Esophagus squamous epithelium (tissue), 4 donors: ENCODE data around the gene TP53I13.

Experiments used
- POLR2A ChIP-seq, 4 donors: fragments of 450-650 bp; IDR thresholded peaks; one replicate each; pipeline ENCODE4 v1.6.1; 2017; ENCODE audit warnings: antibody characterized with exemption in 4 of 4, mild to moderate bottlenecking in 4 of 4, moderate library complexity in 3 of 4
- TF ChIP-seq, protein P1 (sequence below), 6 experiments: fragments of 450-650 bp in 4 of 6; fragments of 200-600 bp in 2 of 6; sonication (generic) in 2 of 6; IDR thresholded peaks; one replicate each; pipeline ENCODE4 v1.5.1; 2016 to 2019; ENCODE audit warnings: antibody characterized with exemption in 6 of 6, mild to moderate bottlenecking in 4 of 6, moderate library complexity in 4 of 6

DNA sequence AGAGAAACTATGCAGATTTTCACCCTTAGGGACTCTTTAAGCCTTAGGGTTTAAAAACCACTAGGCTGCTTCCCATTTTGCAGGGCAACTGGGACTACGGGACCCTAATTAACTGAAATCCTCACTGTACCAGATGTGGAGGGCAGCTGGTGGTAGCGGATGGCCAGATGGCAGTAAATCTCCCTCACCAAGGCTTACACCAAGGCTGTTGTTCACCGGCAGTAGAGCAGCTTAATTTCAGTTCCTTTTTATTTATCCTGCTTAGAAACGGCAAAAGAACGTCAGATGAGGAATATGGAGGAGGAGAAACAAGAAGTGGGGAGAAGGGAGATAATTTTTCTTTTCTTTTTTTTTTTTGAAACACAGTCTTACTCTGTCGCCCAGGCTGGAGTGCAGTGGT, 8.2 kb upstream of the TP53I13 start:
- TF ChIP-seq, protein P1, sequence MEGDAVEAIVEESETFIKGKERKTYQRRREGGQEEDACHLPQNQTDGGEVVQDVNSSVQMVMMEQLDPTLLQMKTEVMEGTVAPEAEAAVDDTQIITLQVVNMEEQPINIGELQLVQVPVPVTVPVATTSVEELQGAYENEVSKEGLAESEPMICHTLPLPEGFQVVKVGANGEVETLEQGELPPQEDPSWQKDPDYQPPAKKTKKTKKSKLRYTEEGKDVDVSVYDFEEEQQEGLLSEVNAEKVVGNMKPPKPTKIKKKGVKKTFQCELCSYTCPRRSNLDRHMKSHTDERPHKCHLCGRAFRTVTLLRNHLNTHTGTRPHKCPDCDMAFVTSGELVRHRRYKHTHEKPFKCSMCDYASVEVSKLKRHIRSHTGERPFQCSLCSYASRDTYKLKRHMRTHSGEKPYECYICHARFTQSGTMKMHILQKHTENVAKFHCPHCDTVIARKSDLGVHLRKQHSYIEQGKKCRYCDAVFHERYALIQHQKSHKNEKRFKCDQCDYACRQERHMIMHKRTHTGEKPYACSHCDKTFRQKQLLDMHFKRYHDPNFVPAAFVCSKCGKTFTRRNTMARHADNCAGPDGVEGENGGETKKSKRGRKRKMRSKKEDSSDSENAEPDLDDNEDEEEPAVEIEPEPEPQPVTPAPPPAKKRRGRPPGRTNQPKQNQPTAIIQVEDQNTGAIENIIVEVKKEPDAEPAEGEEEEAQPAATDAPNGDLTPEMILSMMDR (IDR thresholded peaks at IDR 0.05): no peak
- no peak for TF ChIP-seq POLR2A (IDR thresholded peaks at IDR 0.05)
